D721Med (cell line): ENCODE results near the gene BGN.

Experiments used
- DNase-seq: peaks from one replicate; pipeline ENCODE4 v3.0.0; 2011; ENCODE audit warnings: low spot score; ENCODE audit not compliant: insufficient read length
- FAIRE-seq: peaks from 2 replicates; lab custom pipeline; 2011; peaks lifted over from hg19 to GRCh38; lab: Jason Lieb, UNC
- TF ChIP-seq, protein P1 (sequence below): IDR thresholded peaks from 2 replicates; pipeline ENCODE4 v1.5.1; 2012; ENCODE audit warnings: mild to moderate bottlenecking, control low read depth; ENCODE audit not compliant: insufficient read depth; ENCODE audit errors: missing control alignments

Gene BGN

GRCh38 chrX:153456161-153456560 is 38.6 kb upstream of the BGN start:
- TF ChIP-seq, protein P1, sequence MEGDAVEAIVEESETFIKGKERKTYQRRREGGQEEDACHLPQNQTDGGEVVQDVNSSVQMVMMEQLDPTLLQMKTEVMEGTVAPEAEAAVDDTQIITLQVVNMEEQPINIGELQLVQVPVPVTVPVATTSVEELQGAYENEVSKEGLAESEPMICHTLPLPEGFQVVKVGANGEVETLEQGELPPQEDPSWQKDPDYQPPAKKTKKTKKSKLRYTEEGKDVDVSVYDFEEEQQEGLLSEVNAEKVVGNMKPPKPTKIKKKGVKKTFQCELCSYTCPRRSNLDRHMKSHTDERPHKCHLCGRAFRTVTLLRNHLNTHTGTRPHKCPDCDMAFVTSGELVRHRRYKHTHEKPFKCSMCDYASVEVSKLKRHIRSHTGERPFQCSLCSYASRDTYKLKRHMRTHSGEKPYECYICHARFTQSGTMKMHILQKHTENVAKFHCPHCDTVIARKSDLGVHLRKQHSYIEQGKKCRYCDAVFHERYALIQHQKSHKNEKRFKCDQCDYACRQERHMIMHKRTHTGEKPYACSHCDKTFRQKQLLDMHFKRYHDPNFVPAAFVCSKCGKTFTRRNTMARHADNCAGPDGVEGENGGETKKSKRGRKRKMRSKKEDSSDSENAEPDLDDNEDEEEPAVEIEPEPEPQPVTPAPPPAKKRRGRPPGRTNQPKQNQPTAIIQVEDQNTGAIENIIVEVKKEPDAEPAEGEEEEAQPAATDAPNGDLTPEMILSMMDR, result no peak
- no peak for DNase-seq
- no peak for FAIRE-seq

DNA sequence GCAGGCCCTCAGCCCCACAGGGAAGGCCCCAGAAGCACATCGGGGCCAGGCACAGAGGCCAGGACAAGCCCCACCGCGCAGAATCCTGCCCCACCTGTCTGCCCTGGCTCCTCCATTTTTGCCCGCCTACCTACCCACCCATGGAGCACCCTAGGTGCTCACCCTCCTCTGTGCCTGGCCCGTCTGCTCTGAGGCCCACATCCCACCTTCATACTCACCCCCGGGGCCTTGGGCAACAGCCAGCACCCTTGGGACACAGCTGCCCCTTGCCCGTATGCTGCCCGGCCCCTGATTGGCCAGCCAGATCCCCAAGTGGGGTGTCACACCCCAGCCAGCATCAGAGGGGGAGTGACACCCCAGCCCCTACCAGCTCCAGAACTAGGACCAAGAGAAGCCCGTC is 38.1 kb upstream of the BGN start:
- DNase-seq (no peak), FAIRE-seq (no peak)
- TF ChIP-seq, protein P1, result no peak

DNA sequence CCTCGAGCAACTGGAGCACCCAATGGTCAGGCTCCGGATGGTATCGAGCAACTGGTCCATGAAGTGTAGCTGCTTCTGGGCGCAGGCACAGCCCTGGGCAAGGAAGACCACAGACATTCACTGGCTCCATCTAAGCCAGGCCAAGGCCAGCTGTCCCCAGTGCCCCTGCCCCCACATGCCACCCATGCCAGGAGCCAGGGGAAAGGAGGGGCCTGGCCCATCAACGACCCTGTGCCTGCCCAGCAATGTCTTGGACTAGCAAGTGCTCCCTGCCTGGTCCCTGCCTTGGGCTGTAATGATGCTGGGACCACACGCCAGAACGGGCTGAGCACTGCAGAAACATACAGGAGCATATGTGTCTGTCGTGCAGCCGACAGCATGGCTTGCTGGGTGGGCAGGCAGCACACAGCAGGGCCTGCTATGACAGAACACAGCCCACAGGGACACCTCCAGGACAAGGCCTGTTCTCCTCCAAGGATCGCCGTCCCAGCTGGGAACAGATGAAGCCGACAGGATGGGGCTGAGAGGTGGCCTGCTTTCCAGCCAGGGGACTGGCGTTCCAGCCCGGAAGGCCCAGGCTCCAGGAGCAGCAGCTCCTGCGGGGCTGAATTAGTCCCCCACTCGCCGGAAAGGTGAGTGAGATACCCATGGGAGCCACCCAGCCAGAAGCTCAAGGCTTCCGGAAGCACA is 37.5 kb upstream of the BGN start:
- no peak for FAIRE-seq
- TF ChIP-seq, protein P1, result no peak

GRCh38 chrX:153457827-153458466 is 36.8 kb upstream of the BGN start:
- FAIRE-seq, result no peak
- TF ChIP-seq, protein P1, result no peak
- DNase-seq, result no peak

More for the DNA sequence above, 37.5 kb upstream of the BGN start:
- no peak for DNase-seq

GRCh38 chrX:153458476-153458875 is 36.3 kb upstream of the BGN start:
- DNase-seq, result no peak
- FAIRE-seq, result no peak
- TF ChIP-seq, protein P1, result no peak

DNA sequence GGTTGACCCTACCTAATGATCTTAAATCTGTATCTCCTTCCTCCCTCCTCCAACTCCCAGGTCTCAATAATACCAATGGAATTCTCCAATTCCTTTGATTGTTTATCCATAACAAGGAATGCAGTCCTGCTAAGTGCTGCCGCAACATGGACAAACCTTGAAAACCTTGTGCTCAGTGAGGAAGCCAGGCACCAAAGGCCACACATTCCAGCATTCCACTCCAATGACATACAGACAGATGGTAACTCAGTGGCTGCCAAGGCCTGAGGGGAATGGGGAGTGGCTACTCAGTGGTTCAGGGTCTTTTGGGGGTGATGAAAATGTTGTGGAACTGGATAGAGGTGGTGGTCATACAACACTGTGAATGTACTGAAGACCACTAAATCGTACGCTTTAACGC is 34.8 kb upstream of the BGN start:
- DNase-seq, result no peak

More for the DNA sequence above, 34.8 kb upstream of the BGN start:
- TF ChIP-seq, protein P1, result no peak
- FAIRE-seq, result no peak
